ENCODE measurements around the gene PKNOX2. TPM values are rescaled to one million over a fixed set of nuclear protein-coding genes. Genes with fewer than 3 reads are reported as not detected.

PKNOX2 gene
- total and polyA plus RNA-seq, 10 of the 15 experiments (the other 5 are each of a cell fraction or from before 2014, with no cell fraction given): not detected

DNA sequence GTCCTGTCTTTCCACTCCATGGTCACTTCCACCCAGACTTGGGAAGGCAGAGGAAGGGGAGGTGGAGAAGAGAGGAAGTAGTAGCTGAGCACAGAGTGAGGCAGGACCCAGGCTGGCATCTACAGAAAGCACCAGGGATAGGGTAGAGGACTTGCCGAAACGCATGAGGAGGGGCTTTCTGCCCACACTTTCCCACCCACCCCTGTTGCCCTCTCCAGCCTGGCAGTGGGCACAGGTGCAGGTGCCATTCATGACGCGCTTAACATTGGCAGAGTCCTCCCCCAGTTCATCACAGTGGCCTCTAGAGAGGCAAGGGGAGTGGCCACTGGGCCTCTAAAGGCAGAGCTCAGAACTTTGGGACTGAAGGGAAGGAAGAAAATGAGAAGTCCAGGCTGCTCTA, 249.6 kb downstream of the PKNOX2 start:
- TF ChIP-seq POLR2AphosphoS2 (IDR thresholded peaks at IDR 0.05; ENCODE audit: low read depth, low read length) (no peak), SMC3 (IDR thresholded peaks at IDR 0.05; ENCODE audit: borderline replicate concordance, low read length) (no peak), ELK1 (IDR thresholded peaks at IDR 0.05; ENCODE audit: low read depth, low read length) (no peak), PRDM15 (CRISPR knock-in tag; IDR thresholded peaks at IDR 0.05) (no peak), TCF12 (IDR thresholded peaks at IDR 0.05; ENCODE audit: low read depth, low read length) (no peak)
- TF ChIP-seq, protein P1, sequence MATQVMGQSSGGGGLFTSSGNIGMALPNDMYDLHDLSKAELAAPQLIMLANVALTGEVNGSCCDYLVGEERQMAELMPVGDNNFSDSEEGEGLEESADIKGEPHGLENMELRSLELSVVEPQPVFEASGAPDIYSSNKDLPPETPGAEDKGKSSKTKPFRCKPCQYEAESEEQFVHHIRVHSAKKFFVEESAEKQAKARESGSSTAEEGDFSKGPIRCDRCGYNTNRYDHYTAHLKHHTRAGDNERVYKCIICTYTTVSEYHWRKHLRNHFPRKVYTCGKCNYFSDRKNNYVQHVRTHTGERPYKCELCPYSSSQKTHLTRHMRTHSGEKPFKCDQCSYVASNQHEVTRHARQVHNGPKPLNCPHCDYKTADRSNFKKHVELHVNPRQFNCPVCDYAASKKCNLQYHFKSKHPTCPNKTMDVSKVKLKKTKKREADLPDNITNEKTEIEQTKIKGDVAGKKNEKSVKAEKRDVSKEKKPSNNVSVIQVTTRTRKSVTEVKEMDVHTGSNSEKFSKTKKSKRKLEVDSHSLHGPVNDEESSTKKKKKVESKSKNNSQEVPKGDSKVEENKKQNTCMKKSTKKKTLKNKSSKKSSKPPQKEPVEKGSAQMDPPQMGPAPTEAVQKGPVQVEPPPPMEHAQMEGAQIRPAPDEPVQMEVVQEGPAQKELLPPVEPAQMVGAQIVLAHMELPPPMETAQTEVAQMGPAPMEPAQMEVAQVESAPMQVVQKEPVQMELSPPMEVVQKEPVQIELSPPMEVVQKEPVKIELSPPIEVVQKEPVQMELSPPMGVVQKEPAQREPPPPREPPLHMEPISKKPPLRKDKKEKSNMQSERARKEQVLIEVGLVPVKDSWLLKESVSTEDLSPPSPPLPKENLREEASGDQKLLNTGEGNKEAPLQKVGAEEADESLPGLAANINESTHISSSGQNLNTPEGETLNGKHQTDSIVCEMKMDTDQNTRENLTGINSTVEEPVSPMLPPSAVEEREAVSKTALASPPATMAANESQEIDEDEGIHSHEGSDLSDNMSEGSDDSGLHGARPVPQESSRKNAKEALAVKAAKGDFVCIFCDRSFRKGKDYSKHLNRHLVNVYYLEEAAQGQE (IDR thresholded peaks at IDR 0.05; ENCODE audit: low read depth, low read length): no peak
- Histone ChIP-seq H4K20me1 (ENCODE audit: control insufficient read depth, insufficient read depth) (no peaks in the 10 kb centered on the region; the same call in 1 of the 2 replicates), H3K27ac (ENCODE audit: control insufficient read depth, insufficient read depth) (no peak overlapping the region), H3K4me1 (ENCODE audit: control insufficient read depth, insufficient read depth, low read length) (no peaks in the 10 kb centered on the region; the same call in 1 of the 2 replicates), H3K9me3 (replicated peaks; ENCODE audit: control insufficient read depth, insufficient read depth, low read length) (no peaks in the 10 kb centered on the region), H3K79me2 (ENCODE audit: control insufficient read depth, insufficient read depth, low read length) (no peaks in the 10 kb centered on the region), H3K4me3 (no peak overlapping the region), H2AFZ (ENCODE audit: control insufficient read depth, low read depth, low read length) (no peak overlapping the region), H3K9ac (ENCODE audit: control insufficient read depth, insufficient read depth, low read length) (no peak overlapping the region), H3K4me2 (ENCODE audit: control insufficient read depth, insufficient read depth) (no peak overlapping the region), H3K27me3 (replicated peaks in 1 of 2; ENCODE audit: control insufficient read depth in 2 of 2, insufficient read depth in 2 of 2, low read length in 1 of 2) (no peaks in the 10 kb centered on the region), H3K36me3 (ENCODE audit: control insufficient read depth in 2 of 2, insufficient read depth in 2 of 2, low read length in 1 of 2) (no peaks in the 10 kb centered on the region)
- in situ Hi-C loops (cut with MboI) (no loop called here), intact Hi-C loops (cut with micrococcal nuclease; ENCODE audit: unreplicated experiment) (no loop called here)
- WGBS (ENCODE audit: insufficient coverage, insufficient replicate concordance, low lambda C conversion rate, missing lambda C conversion rate): 91% methylated on average over 2 of the region's 4 CpGs
- ChIA-PET SMC1A (ENCODE audit: uncharacterized antibody, unreplicated experiment) (no interaction called here), CTCF (interaction anchor here (1.1 to 1.7 kb wide), 3 partner anchors 9 to 40 kb away, joined by 4 to 8 read pairs (median 8); no protein-coding TSS in a partner anchor), RAD21 (ENCODE audit: unreplicated experiment) (interaction anchor here (1.2 to 1.7 kb wide), 2 partner anchors 9 to 15 kb away, joined by 3 to 6 read pairs; no protein-coding TSS in a partner anchor), POLR2A (no interaction called here)
- BruUV-seq (replicated peaks): no TSS peak
- DNase-seq (ENCODE audit: low read depth, low spot score): no peak
- ATAC-seq: no peak
- no peak for FAIRE-seq

All from GM12878 (cell line).